GM13977 (cell line): ENCODE results near the gene GRHPR.

Experiments
- DNase-seq: peaks from one replicate; pipeline ENCODE4 v3.0.0; 2012; ENCODE audit warnings: low spot score
- CTCF ChIP-seq: IDR thresholded peaks from 2 replicates; pipeline ENCODE4 v1.5.1; 2012; ENCODE audit warnings: mild to moderate bottlenecking, control low read depth; ENCODE audit not compliant: insufficient read depth; ENCODE audit errors: extremely low read depth, missing control alignments
- in situ Hi-C: fragments of 300-500 bp; cut with MboI; formaldehyde crosslinking; loops from one replicate; pipeline ENCODE4 v1.12.0; 2022; ENCODE audit warnings: low sequenced_read_pairs, low pct_unique_long_range_greater_than_20kb, mixed read lengths, inconsistent platforms; ENCODE audit not compliant: unreplicated experiment

Gene GRHPR

GRCh38 chr9:37419204-37419603, 3.3 kb upstream of the GRHPR start:
- no peak for TF ChIP-seq CTCF
- in situ Hi-C loops: no loop called here
- no peak for DNase-seq

GRCh38 chr9:37420271-37421215, 2.0 kb upstream of the GRHPR start:
- no peak for TF ChIP-seq CTCF
- in situ Hi-C loops: no loop called here
- no peak for DNase-seq

- TF ChIP-seq CTCF: no peak
- DNase-seq: peak; percentile 53
- in situ Hi-C loops: no loop called here
Observed at GRCh38 chr9:37421914-37422288, 595 bp upstream of the GRHPR start.

- TF ChIP-seq CTCF: no peak
- DNase-seq: no peak
- in situ Hi-C loops: no loop called here
Observed at GRCh38 chr9:37423508-37423907, 1.0 kb downstream of the GRHPR start.

- in situ Hi-C loops: no loop called here
- no peak for TF ChIP-seq CTCF
- DNase-seq: no peak
Observed at GRCh38 chr9:37424204-37424685, 1.7 kb downstream of the GRHPR start.

GRCh38 chr9:37424686-37425297, 2.3 kb downstream of the GRHPR start:
- no peak for DNase-seq
- in situ Hi-C loops: no loop called here
- TF ChIP-seq CTCF: no peak
